ENCODE data around the gene HSPA12B. TPM values are rescaled to one million over a fixed set of nuclear protein-coding genes. Genes with fewer than 3 reads are reported as not detected.

HSPA12B gene
- polyA plus RNA-seq, 1 donor from 2014 or later = not detected

DNA sequence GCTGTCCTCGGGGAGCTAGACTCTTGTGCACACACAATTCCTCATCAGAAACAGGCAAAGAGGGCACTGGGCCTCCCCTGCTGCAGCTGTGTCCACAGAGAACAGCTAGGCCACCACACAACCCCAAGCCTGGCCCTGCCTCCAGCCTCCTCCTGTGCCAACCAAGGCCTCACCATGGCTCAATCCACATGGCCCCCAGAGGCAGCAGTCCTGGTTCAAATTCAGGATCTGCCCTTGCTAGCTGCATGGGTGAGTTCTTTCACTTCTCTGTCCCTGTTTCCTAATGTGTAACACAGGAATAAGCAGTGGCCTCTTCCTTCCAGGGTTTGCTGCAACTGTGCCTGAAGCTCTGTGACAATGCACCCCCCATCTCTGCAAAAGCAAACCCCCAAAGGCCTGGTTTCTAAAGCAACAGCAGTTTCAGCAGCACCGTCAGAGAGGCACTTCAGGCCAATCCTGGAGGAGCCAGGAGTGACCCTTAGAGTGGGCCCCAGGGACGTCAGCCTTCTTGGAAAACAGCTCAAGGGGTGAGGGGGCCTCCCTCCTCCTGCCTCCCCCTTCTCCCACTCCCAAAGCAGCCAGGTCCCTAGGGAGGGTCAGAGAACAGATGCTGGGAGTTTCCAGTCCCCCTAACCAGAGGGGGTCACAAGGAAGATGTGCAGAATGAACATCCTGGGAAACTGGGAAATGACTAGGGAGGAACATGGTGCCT lies 32.8 kb downstream of the HSPA12B start:
- no peaks in the 10 kb centered on the region for H4K20me1 ChIP-seq (ENCODE audit: insufficient read depth)
- H3K9ac ChIP-seq (ENCODE audit: low read length) = peak overlapping the region; percentile 16
- H3K4me3 ChIP-seq (ENCODE audit: low read length) = peak overlapping the region; percentile 100
- TF ChIP-seq POLR2AphosphoS5 (IDR thresholded peaks at IDR 0.05) (no peak), SMC3 (conservative IDR thresholded peaks at IDR 0.05; ENCODE audit: poor library complexity) (no peak), TAF1 (IDR thresholded peaks at IDR 0.05; ENCODE audit: low read depth) (no peak), EP300 (conservative IDR thresholded peaks at IDR 0.05; ENCODE audit: poor library complexity, severe bottlenecking) (no peak), RAD21 (conservative IDR thresholded peaks at IDR 0.05) (no peak), EZH2 (IDR thresholded peaks at IDR 0.05; ENCODE audit: borderline replicate concordance, insufficient read depth, low read length, poor library complexity, severe bottlenecking) (no peak), MXI1 (conservative IDR thresholded peaks at IDR 0.05; ENCODE audit: poor library complexity, severe bottlenecking) (no peak)
- TF ChIP-seq, protein P1, sequence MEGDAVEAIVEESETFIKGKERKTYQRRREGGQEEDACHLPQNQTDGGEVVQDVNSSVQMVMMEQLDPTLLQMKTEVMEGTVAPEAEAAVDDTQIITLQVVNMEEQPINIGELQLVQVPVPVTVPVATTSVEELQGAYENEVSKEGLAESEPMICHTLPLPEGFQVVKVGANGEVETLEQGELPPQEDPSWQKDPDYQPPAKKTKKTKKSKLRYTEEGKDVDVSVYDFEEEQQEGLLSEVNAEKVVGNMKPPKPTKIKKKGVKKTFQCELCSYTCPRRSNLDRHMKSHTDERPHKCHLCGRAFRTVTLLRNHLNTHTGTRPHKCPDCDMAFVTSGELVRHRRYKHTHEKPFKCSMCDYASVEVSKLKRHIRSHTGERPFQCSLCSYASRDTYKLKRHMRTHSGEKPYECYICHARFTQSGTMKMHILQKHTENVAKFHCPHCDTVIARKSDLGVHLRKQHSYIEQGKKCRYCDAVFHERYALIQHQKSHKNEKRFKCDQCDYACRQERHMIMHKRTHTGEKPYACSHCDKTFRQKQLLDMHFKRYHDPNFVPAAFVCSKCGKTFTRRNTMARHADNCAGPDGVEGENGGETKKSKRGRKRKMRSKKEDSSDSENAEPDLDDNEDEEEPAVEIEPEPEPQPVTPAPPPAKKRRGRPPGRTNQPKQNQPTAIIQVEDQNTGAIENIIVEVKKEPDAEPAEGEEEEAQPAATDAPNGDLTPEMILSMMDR (IDR thresholded peaks at IDR 0.05; ENCODE audit: poor library complexity, severe bottlenecking) = no peak
- TF ChIP-seq, protein P2, sequence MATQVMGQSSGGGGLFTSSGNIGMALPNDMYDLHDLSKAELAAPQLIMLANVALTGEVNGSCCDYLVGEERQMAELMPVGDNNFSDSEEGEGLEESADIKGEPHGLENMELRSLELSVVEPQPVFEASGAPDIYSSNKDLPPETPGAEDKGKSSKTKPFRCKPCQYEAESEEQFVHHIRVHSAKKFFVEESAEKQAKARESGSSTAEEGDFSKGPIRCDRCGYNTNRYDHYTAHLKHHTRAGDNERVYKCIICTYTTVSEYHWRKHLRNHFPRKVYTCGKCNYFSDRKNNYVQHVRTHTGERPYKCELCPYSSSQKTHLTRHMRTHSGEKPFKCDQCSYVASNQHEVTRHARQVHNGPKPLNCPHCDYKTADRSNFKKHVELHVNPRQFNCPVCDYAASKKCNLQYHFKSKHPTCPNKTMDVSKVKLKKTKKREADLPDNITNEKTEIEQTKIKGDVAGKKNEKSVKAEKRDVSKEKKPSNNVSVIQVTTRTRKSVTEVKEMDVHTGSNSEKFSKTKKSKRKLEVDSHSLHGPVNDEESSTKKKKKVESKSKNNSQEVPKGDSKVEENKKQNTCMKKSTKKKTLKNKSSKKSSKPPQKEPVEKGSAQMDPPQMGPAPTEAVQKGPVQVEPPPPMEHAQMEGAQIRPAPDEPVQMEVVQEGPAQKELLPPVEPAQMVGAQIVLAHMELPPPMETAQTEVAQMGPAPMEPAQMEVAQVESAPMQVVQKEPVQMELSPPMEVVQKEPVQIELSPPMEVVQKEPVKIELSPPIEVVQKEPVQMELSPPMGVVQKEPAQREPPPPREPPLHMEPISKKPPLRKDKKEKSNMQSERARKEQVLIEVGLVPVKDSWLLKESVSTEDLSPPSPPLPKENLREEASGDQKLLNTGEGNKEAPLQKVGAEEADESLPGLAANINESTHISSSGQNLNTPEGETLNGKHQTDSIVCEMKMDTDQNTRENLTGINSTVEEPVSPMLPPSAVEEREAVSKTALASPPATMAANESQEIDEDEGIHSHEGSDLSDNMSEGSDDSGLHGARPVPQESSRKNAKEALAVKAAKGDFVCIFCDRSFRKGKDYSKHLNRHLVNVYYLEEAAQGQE (IDR thresholded peaks at IDR 0.05; ENCODE audit: borderline replicate concordance) = no peak
- H3K4me2 ChIP-seq (ENCODE audit: low read length) = no peak overlapping the region
- no peaks in the 10 kb centered on the region for H3K27me3 ChIP-seq (ENCODE audit: insufficient read depth, low read depth, low read length)
- H3F3A ChIP-seq (ENCODE audit: insufficient read depth, low read length, poor library complexity, severe bottlenecking) = no peaks in the 10 kb centered on the region
- no peaks in the 10 kb centered on the region for H3K9me2 ChIP-seq (ENCODE audit: insufficient read depth, low read length)
- no peak overlapping the region for H3K27ac ChIP-seq (ENCODE audit: low read length)
- no peaks in the 10 kb centered on the region for H3K36me3 ChIP-seq (ENCODE audit: insufficient read depth, low read length)
- no peak overlapping the region for H2AFZ ChIP-seq (ENCODE audit: low read depth, low read length)
- no peaks in the 10 kb centered on the region for H3K9me3 ChIP-seq (ENCODE audit: low read length)
- H3K79me2 ChIP-seq (replicated peaks; ENCODE audit: insufficient read depth, low read length) = peaks cover 20% of the 10 kb centered on the region

GRCh38 chr20:3766422-3767109 lies 34.1 kb downstream of the HSPA12B start:
- no peaks in the 10 kb centered on the region for H3K9me3 ChIP-seq (ENCODE audit: low read length)
- no peaks in the 10 kb centered on the region for H4K20me1 ChIP-seq (ENCODE audit: insufficient read depth)
- no peaks in the 10 kb centered on the region for H3K9me2 ChIP-seq (ENCODE audit: insufficient read depth, low read length)
- H3K36me3 ChIP-seq (ENCODE audit: insufficient read depth, low read length) = no peaks in the 10 kb centered on the region
- peak overlapping the region; percentile 86 for H3K4me2 ChIP-seq (ENCODE audit: low read length)
- H3K27me3 ChIP-seq (ENCODE audit: insufficient read depth, low read depth, low read length) = no peaks in the 10 kb centered on the region
- no peak overlapping the region for H2AFZ ChIP-seq (ENCODE audit: low read depth, low read length)
- TF ChIP-seq RAD21 (conservative IDR thresholded peaks at IDR 0.05) (no peak), POLR2AphosphoS5 (IDR thresholded peaks at IDR 0.05) (no peak), MXI1 (conservative IDR thresholded peaks at IDR 0.05; ENCODE audit: poor library complexity, severe bottlenecking) (no peak), TAF1 (IDR thresholded peaks at IDR 0.05; ENCODE audit: low read depth) (no peak), SMC3 (conservative IDR thresholded peaks at IDR 0.05; ENCODE audit: poor library complexity) (no peak), EP300 (conservative IDR thresholded peaks at IDR 0.05; ENCODE audit: poor library complexity, severe bottlenecking) (no peak), EZH2 (IDR thresholded peaks at IDR 0.05; ENCODE audit: borderline replicate concordance, insufficient read depth, low read length, poor library complexity, severe bottlenecking) (no peak)
- TF ChIP-seq, protein P2 (IDR thresholded peaks at IDR 0.05; ENCODE audit: borderline replicate concordance) = no peak
- TF ChIP-seq, protein P1 (IDR thresholded peaks at IDR 0.05; ENCODE audit: poor library complexity, severe bottlenecking) = no peak
- H3K79me2 ChIP-seq (replicated peaks; ENCODE audit: insufficient read depth, low read length) = peaks cover 20% of the 10 kb centered on the region
- H3F3A ChIP-seq (ENCODE audit: insufficient read depth, low read length, poor library complexity, severe bottlenecking) = no peaks in the 10 kb centered on the region
- H3K27ac ChIP-seq (ENCODE audit: low read length) = peak overlapping the region; percentile 51
- peak overlapping the region; percentile 100 for H3K9ac ChIP-seq (ENCODE audit: low read length)
- peak overlapping the region; percentile 100 for H3K4me3 ChIP-seq (ENCODE audit: low read length)
